IgD-negative memory B cell (primary cell): ENCODE data around the gene MECR. TPM values are rescaled to one million over a fixed set of nuclear protein-coding genes. Genes with fewer than 3 reads are reported as not detected.

Experiments used
- polyA plus RNA-seq: library from polyadenylated mRNA; unstranded; fragments of 300-500 nt; fragmentation: Illumina TruSeq; gene quantifications from one replicate; pipeline ENCODE4 v1.2.3, GENCODE V29; 2021

The MECR gene
- polyA plus RNA-seq, 1 donor from 2014 or later = 20.5 TPM

Other genes starting within 250 kb of the MECR start
- gene TMEM200B, start 107.0 kb downstream of the MECR start, polyA plus RNA-seq = 0.33 TPM
- 88.3 TPM for gene SRSF4, start 49.0 kb downstream of the MECR start, polyA plus RNA-seq
- not detected for gene PTPRU, start 5.6 kb upstream of the MECR start, polyA plus RNA-seq